ENCODE measurements around the gene MED29.

The MED29 gene

DNA sequence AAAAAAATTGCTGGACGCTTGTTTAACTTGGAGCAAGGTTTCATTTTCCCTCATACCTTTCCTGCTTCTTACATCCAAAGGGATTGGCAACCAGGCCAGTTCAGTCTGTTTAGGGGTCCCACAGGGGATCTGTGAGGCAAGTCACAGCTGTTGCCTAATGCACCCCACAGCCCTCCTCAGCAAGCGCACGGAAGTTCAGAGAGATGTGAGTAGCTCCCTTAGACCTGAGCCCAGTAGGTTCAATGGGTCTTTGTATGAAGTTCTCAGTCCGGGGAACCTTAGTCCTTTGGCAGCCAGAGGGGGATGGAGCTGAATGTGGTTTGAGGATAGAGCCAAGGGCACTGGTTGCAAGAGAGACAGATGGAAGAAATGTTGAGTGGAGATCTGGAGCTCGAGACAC lies 35.9 kb upstream of the MED29 start:
- H3K4me1 ChIP-seq (ENCODE audit: control insufficient read depth, insufficient read depth, low read length), result peaks cover 10% of the 10 kb centered on the region
- no peak overlapping the region for H3K4me3 ChIP-seq (ENCODE audit: low read length in 2 of 2)
- H3K27ac ChIP-seq (ENCODE audit: low read length), result peak overlapping the region; percentile 18
- H3K27me3 ChIP-seq (ENCODE audit: control insufficient read depth in 1 of 2, insufficient read depth in 2 of 2, low read length in 2 of 2), result no peaks in the 10 kb centered on the region
- H3K9ac ChIP-seq (ENCODE audit: low read length in 2 of 2), result no peak overlapping the region
- no peaks in the 10 kb centered on the region for H3K9me3 ChIP-seq (ENCODE audit: control insufficient read depth in 2 of 2, low read length in 2 of 2)
- H3K36me3 ChIP-seq (ENCODE audit: control insufficient read depth in 2 of 2, insufficient read depth in 2 of 2, low read length in 2 of 2), result peaks cover 51 to 55% of the 10 kb centered on the region in 2 donors

DNA sequence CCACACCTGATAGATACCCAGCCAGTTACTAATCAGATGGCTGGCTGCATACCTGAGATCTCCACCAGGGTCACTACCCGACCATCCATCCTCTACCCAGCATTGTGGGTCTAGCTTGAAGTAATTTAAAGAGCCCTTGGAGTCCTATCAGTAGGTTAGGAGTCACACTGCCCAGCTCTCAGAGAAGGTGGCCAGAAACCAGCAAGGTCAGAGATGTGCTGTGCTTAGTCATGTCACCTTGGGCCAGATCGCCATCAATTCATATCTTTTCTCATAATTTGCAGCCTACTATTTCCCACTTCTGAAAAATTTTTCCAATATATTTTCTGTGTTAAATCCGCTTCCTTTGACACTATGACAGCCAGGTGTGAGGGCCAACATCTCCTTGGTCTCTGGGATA lies 35.1 kb upstream of the MED29 start:
- Histone ChIP-seq H3K27ac (ENCODE audit: low read length) (no peak overlapping the region), H3K9me3 (ENCODE audit: control insufficient read depth in 2 of 2, low read length in 2 of 2) (no peaks in the 10 kb centered on the region), H3K9ac (ENCODE audit: low read length in 2 of 2) (no peak overlapping the region), H3K36me3 (ENCODE audit: control insufficient read depth in 2 of 2, insufficient read depth in 2 of 2, low read length in 2 of 2) (peaks cover 57 to 63% of the 10 kb centered on the region in 2 donors), H3K4me3 (ENCODE audit: low read length in 2 of 2) (no peak overlapping the region), H3K27me3 (ENCODE audit: control insufficient read depth in 1 of 2, insufficient read depth in 2 of 2, low read length in 2 of 2) (no peaks in the 10 kb centered on the region), H3K4me1 (ENCODE audit: control insufficient read depth, insufficient read depth, low read length) (peaks cover 10% of the 10 kb centered on the region)

DNA sequence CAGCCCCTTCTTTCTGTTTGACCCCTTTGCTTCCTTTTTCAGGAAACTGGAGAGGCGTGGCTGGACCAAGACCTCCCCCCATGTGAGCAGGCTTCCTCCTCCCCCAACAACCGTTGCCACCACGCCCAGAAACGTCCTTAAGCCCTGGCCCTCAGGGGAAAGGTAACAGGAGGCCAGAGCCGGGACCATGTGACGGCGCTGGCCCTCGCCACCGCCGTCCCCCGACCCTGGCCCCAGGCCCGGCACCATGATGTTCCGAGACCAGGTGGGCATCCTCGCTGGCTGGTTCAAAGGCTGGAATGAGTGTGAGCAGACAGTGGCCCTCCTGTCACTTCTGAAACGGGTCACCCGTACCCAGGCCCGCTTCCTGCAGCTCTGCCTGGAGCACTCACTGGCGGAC lies 34.5 kb upstream of the MED29 start:
- peaks cover 7% of the 10 kb centered on the region for H3K4me1 ChIP-seq (ENCODE audit: control insufficient read depth, insufficient read depth, low read length)
- H3K36me3 ChIP-seq (ENCODE audit: control insufficient read depth in 2 of 2, insufficient read depth in 2 of 2, low read length in 2 of 2), result peaks cover 57 to 62% of the 10 kb centered on the region in 2 donors
- no peak overlapping the region for H3K27ac ChIP-seq (ENCODE audit: low read length)
- H3K27me3 ChIP-seq (ENCODE audit: control insufficient read depth in 1 of 2, insufficient read depth in 2 of 2, low read length in 2 of 2), result no peaks in the 10 kb centered on the region
- H3K9me3 ChIP-seq (ENCODE audit: control insufficient read depth in 2 of 2, low read length in 2 of 2), result no peaks in the 10 kb centered on the region
- no peak overlapping the region for H3K9ac ChIP-seq (ENCODE audit: low read length in 2 of 2)
- no peak overlapping the region for H3K4me3 ChIP-seq (ENCODE audit: low read length in 2 of 2)

DNA sequence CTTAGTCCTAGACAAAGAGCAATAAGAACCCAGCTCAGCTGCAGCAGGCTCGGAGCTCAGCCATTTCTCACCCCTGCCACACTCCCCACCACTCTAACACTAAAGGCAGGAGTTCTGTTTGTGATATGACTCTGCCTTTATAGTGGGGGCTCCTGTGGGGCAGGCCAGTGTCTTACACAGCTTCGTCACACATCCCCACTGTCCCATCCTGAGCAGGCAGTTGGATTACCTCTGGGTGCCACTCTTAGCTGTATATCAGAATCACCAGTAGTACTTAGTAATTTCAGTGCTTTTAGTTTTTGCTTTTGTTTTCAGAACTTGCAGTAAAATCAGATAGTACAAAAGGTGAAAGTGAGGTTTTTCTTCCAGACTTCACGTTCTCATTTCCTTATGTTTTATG lies 32.2 kb upstream of the MED29 start:
- Histone ChIP-seq H3K27ac (ENCODE audit: low read length) (no peak overlapping the region), H3K9me3 (ENCODE audit: control insufficient read depth in 2 of 2, low read length in 2 of 2) (no peaks in the 10 kb centered on the region), H3K27me3 (ENCODE audit: control insufficient read depth in 1 of 2, insufficient read depth in 2 of 2, low read length in 2 of 2) (no peaks in the 10 kb centered on the region), H3K36me3 (ENCODE audit: control insufficient read depth in 2 of 2, insufficient read depth in 2 of 2, low read length in 2 of 2) (peaks cover 56 to 69% of the 10 kb centered on the region in 2 donors), H3K4me3 (ENCODE audit: low read length in 2 of 2) (no peak overlapping the region), H3K4me1 (ENCODE audit: control insufficient read depth, insufficient read depth, low read length) (peaks cover 14% of the 10 kb centered on the region), H3K9ac (ENCODE audit: low read length in 2 of 2) (no peak overlapping the region)

DNA sequence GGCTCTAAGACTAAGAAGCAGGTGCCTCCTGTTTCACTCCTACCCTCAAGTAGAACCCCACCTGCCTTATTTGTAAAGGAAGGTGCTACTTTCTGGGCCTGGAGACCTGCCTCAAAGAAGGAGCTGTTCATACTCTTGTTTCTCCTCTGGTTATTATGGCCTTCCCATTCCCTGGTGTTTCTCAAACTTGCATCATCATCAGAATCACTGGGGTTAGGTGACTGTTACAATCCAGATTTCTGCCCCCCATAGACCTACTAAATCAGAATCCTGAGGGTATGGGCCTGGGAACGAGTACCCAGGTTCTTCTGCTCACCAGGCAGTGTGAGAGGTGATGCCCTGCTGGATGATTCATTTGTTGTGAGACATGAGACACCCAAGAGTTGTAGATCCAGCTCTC lies 30.6 kb upstream of the MED29 start:
- H3K9ac ChIP-seq (ENCODE audit: low read length in 2 of 2), result no peak overlapping the region
- no peaks in the 10 kb centered on the region for H3K9me3 ChIP-seq (ENCODE audit: control insufficient read depth in 2 of 2, low read length in 2 of 2)
- H3K4me1 ChIP-seq (ENCODE audit: control insufficient read depth, insufficient read depth, low read length), result peaks cover 17% of the 10 kb centered on the region
- H3K4me3 ChIP-seq (ENCODE audit: low read length in 2 of 2), result no peak overlapping the region
- no peaks in the 10 kb centered on the region for H3K27me3 ChIP-seq (ENCODE audit: control insufficient read depth in 1 of 2, insufficient read depth in 2 of 2, low read length in 2 of 2)
- no peak overlapping the region for H3K27ac ChIP-seq (ENCODE audit: low read length)
- H3K36me3 ChIP-seq (ENCODE audit: control insufficient read depth in 2 of 2, insufficient read depth in 2 of 2, low read length in 2 of 2), result peaks cover 48 to 62% of the 10 kb centered on the region in 2 donors

DNA sequence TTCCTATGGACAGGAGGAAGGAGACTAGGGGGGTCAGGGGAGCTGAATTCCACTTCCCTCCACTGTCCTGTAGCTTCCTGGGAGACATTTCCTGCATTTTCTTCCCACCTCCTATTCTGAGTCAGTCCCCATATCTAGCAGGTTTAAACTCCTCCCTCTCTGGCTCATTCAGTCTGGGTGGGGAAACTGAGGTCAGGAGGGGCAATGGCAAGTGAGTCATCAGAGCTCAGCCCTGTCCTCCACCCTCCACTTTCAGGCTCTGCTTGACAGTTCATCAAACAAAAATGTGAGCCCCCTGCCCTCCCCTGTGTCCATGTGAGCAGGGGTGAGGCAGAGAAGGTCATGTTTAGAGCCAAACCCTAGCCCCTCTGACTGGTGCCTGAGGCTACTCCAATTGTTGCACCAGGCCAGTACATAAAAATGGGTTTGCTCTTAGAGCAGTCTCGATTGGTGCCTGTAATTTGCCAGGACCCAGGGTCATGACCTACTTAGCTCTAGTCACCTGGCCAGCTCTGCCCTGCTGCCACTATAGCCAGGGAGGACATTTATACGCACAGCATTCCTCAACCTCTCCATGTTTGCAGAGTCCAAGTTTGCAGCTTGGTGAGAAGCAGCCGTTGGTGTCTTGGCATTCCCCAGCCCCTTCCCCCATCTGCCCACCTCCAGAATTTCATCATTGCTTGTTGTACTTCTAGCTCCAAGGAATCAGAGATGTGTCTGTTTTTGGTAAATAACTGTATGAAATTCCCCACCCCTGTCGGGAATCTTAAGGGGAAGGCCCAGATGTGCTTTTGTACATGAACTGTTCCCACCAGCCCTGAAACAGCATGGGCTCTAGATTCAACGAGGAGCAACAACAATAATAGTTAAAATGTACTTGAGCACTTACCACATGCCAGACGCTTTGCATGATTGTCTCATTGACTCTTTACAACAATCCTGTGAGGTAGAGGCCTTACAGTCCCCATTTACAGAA lies 28.2 kb upstream of the MED29 start:
- Histone ChIP-seq H3K9me3 (ENCODE audit: control insufficient read depth in 2 of 2, low read length in 2 of 2) (no peaks in the 10 kb centered on the region), H3K4me3 (ENCODE audit: low read length in 2 of 2) (peak overlapping the region in 1 of 2 donors; percentile 3), H3K27me3 (ENCODE audit: control insufficient read depth in 1 of 2, insufficient read depth in 2 of 2, low read length in 2 of 2) (no peaks in the 10 kb centered on the region), H3K27ac (ENCODE audit: low read length) (peak overlapping the region; percentile 53), H3K9ac (ENCODE audit: low read length in 2 of 2) (peak overlapping the region in 1 of 2 donors; percentile 29), H3K36me3 (ENCODE audit: control insufficient read depth in 2 of 2, insufficient read depth in 2 of 2, low read length in 2 of 2) (peaks cover 31 to 41% of the 10 kb centered on the region in 2 donors), H3K4me1 (ENCODE audit: control insufficient read depth, insufficient read depth, low read length) (peaks cover 17% of the 10 kb centered on the region)

DNA sequence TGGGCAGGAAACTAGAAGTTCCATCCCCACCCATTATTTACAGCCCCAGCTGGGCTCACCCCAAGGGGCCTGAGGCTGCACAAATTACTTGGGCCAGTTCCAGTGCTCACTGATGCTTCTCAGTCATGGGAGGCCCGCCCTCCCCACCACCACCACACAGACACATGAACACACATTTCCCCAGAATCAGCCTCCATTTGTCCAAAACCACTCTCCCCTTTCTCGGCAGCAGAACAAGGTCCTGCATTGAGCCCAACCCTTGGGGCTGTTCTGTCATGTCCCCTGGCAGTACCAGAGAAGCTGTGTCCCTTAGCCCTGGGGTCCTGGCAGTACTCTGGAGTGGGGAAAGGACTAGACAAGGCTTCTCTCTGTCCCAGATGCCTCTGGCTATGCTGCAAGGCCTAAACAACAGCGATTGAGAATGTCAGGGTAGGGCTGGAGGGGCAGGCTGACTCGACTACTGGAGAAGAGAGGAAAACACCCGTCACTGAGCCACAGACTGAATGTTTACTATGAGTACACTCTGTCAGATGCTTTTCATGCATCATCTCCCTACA lies 27.2 kb upstream of the MED29 start:
- no peaks in the 10 kb centered on the region for H3K27me3 ChIP-seq (ENCODE audit: control insufficient read depth in 1 of 2, insufficient read depth in 2 of 2, low read length in 2 of 2)
- H3K4me3 ChIP-seq (ENCODE audit: low read length in 2 of 2), result no peak overlapping the region
- peak overlapping the region; percentile 53 for H3K27ac ChIP-seq (ENCODE audit: low read length)
- no peak overlapping the region for H3K9ac ChIP-seq (ENCODE audit: low read length in 2 of 2)
- H3K4me1 ChIP-seq (ENCODE audit: control insufficient read depth, insufficient read depth, low read length), result peaks cover 17% of the 10 kb centered on the region
- H3K9me3 ChIP-seq (ENCODE audit: control insufficient read depth in 2 of 2, low read length in 2 of 2), result no peaks in the 10 kb centered on the region
- H3K36me3 ChIP-seq (ENCODE audit: control insufficient read depth in 2 of 2, insufficient read depth in 2 of 2, low read length in 2 of 2), result peaks cover 33 to 42% of the 10 kb centered on the region in 2 donors

DNA sequence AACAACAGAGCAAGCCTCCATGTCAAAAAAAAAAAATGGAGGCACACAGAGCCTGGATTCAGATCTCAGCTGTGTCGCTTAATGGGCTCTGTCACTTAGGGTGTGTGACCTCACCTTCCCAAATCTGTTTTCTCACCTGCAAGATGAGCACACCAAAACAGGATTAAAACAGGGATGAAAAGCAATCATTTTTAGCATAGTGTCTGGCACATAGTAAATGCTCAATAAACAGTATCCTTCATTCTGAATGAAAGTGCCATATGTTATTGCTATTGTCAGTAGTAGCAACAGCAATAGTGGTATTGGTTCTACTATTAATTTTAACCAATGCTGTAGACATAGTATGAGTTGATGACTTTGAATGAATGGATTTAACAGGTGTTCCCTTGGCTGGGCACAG lies 25.6 kb upstream of the MED29 start:
- no peaks in the 10 kb centered on the region for H3K9me3 ChIP-seq (ENCODE audit: control insufficient read depth in 2 of 2, low read length in 2 of 2)
- peaks cover 32 to 45% of the 10 kb centered on the region in 2 donors for H3K36me3 ChIP-seq (ENCODE audit: control insufficient read depth in 2 of 2, insufficient read depth in 2 of 2, low read length in 2 of 2)
- H3K4me1 ChIP-seq (ENCODE audit: control insufficient read depth, insufficient read depth, low read length), result peaks cover 17% of the 10 kb centered on the region
- no peak overlapping the region for H3K4me3 ChIP-seq (ENCODE audit: low read length in 2 of 2)
- H3K27ac ChIP-seq (ENCODE audit: low read length), result no peak overlapping the region
- no peaks in the 10 kb centered on the region for H3K27me3 ChIP-seq (ENCODE audit: control insufficient read depth in 1 of 2, insufficient read depth in 2 of 2, low read length in 2 of 2)
- H3K9ac ChIP-seq (ENCODE audit: low read length in 2 of 2), result no peak overlapping the region

DNA sequence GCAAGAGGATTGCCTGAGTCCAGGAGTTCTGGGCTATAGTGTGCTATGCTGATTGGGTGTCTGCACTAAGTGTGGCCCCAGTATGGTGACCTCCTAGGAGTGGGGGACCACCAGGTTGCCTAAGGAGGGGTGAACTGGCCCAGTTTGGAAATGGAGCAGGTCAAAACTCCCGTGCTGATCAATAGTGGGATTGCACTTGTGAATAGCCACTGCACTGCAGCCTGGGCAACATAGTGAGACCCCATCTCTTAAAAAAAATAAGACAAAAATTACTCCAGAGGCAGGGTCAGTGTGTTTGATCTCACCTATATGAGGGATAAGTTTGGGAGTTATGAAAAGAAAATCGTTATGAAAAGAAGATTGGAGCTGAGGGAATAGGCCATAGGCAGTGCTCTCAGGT lies 22.0 kb upstream of the MED29 start:
- no peak overlapping the region for H3K27ac ChIP-seq (ENCODE audit: low read length)
- H3K9ac ChIP-seq (ENCODE audit: low read length in 2 of 2), result no peak overlapping the region
- H3K36me3 ChIP-seq (ENCODE audit: control insufficient read depth in 2 of 2, insufficient read depth in 2 of 2, low read length in 2 of 2), result peaks cover 28 to 30% of the 10 kb centered on the region in 2 donors
- no peaks in the 10 kb centered on the region for H3K27me3 ChIP-seq (ENCODE audit: control insufficient read depth in 1 of 2, insufficient read depth in 2 of 2, low read length in 2 of 2)
- H3K9me3 ChIP-seq (ENCODE audit: control insufficient read depth in 2 of 2, low read length in 2 of 2), result no peaks in the 10 kb centered on the region
- H3K4me3 ChIP-seq (ENCODE audit: low read length in 2 of 2), result no peak overlapping the region
- H3K4me1 ChIP-seq (ENCODE audit: control insufficient read depth, insufficient read depth, low read length), result peaks cover 19% of the 10 kb centered on the region

DNA sequence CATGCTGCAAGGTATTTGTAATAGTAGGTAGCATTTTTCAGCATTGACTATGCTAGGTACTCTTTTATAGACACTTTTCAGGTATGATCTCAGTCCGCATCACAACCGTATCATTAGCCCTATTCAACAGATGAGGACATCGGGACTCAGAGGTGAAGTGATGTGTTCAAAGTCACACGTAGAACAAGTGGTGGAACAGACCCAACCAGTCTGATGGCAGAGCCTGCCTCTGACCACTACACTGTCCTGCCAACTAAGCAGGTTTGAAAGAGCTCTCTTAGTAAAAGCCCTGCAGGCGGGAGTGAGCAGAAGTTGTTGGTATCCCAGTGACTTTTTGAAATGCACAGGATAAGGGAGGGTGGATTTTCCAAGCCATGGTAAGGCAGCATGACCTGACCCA lies 20.4 kb upstream of the MED29 start:
- H3K9ac ChIP-seq (ENCODE audit: low read length in 2 of 2), result no peak overlapping the region
- peaks cover 17% of the 10 kb centered on the region for H3K4me1 ChIP-seq (ENCODE audit: control insufficient read depth, insufficient read depth, low read length)
- H3K36me3 ChIP-seq (ENCODE audit: control insufficient read depth in 2 of 2, insufficient read depth in 2 of 2, low read length in 2 of 2), result peaks cover 30 to 34% of the 10 kb centered on the region in 2 donors
- H3K27ac ChIP-seq (ENCODE audit: low read length), result no peak overlapping the region
- H3K9me3 ChIP-seq (ENCODE audit: control insufficient read depth in 2 of 2, low read length in 2 of 2), result no peaks in the 10 kb centered on the region
- no peak overlapping the region for H3K4me3 ChIP-seq (ENCODE audit: low read length in 2 of 2)
- H3K27me3 ChIP-seq (ENCODE audit: control insufficient read depth in 1 of 2, insufficient read depth in 2 of 2, low read length in 2 of 2), result no peaks in the 10 kb centered on the region
